K562 (cell line): ENCODE measurements around the gene PPP1R10. TPM values are rescaled to one million over a fixed set of nuclear protein-coding genes. Genes with fewer than 3 reads are reported as not detected.

Source experiments
- BRD9 ChIP-seq: fragments of 450-650 bp; IDR thresholded peaks from 2 replicates; pipeline ENCODE4 v1.6.1; 2018; ENCODE audit warnings: low read depth; ENCODE audit not compliant: partially characterized antibody
- CHD2 ChIP-seq: IDR thresholded peaks from 2 replicates; pipeline ENCODE4 v1.6.1; 2011; ENCODE audit warnings: low read depth, low read length
- CTBP1 ChIP-seq: fragments of 450-650 bp; IDR thresholded peaks from 2 replicates; pipeline ENCODE4 v1.6.1; 2016; ENCODE audit warnings: borderline replicate concordance
- DIDO1 ChIP-seq: fragments of 450-650 bp; IDR thresholded peaks from 2 replicates; pipeline ENCODE4 v1.6.1; 2016; ENCODE audit warnings: low read depth, missing biosample characterization, missing genetic modification characterization
- ELF2 ChIP-seq: fragments of 250-450 bp; sonication (Bioruptor Pico); IDR thresholded peaks from 2 replicates; pipeline ENCODE4 v1.5.0; 2021; ENCODE audit warnings: mild to moderate bottlenecking
- EWSR1 ChIP-seq: fragments of 450-650 bp; IDR thresholded peaks from 2 replicates; pipeline ENCODE4 v1.6.1; 2018; ENCODE audit warnings: borderline replicate concordance, mild to moderate bottlenecking, low read depth, moderate library complexity; ENCODE audit not compliant: partially characterized antibody
- HEY1 ChIP-seq: fragments of 250-450 bp; sonication (Bioruptor Pico); IDR thresholded peaks from 2 replicates; pipeline ENCODE4 v1.5.0; 2020; ENCODE audit warnings: mild to moderate bottlenecking, moderate library complexity, borderline replicate concordance
- OTX1 ChIP-seq: fragments of 450-650 bp; formaldehyde crosslinking; IDR thresholded peaks from 2 replicates; pipeline ENCODE4 v1.4.0; 2022; ENCODE audit warnings: mild to moderate bottlenecking
- PHB ChIP-seq: fragments of 250-450 bp; sonication (Bioruptor Pico); IDR thresholded peaks from 2 replicates; pipeline ENCODE4 v1.5.0; 2021
- PML ChIP-seq: IDR thresholded peaks from 2 replicates; pipeline ENCODE4 v1.6.1; 2012; ENCODE audit warnings: low read length, inconsistent platforms
- POLR2B ChIP-seq: fragments of 450-650 bp; IDR thresholded peaks from 2 replicates; pipeline ENCODE4 v1.6.1; 2018; ENCODE audit warnings: low read depth; ENCODE audit not compliant: partially characterized antibody
- PTTG1 ChIP-seq: fragments of 450-650 bp; IDR thresholded peaks from 2 replicates; pipeline ENCODE4 v1.6.1; 2016; ENCODE audit warnings: low read depth, mild to moderate bottlenecking, missing genetic modification characterization, missing compliant biosample characterization
- RFX7 ChIP-seq: fragments of 250-450 bp; sonication (Bioruptor Pico); IDR thresholded peaks from 2 replicates; pipeline ENCODE4 v1.5.1; 2021; ENCODE audit warnings: mild to moderate bottlenecking
- RNF2 ChIP-seq: sonication (generic); IDR thresholded peaks from 2 replicates; pipeline ENCODE4 v1.6.1; 2016
- SIN3A ChIP-seq, 2 experiments: fragments of 150-350 bp in 1 of 2; IDR thresholded peaks; 2 replicates each; pipeline ENCODE4 v1.6.1; 2011 to 2016; ENCODE audit warnings: borderline replicate concordance in 2 of 2, low read depth in 2 of 2, low read length in 2 of 2, mild to moderate bottlenecking in 2 of 2, moderate library complexity in 2 of 2; ENCODE audit not compliant: control insufficient read depth in 1 of 2
- polyA plus RNA-seq, 8 experiments: library from polyadenylated mRNA; depleted of rRNA in 4 of 8; stranded (reverse) in 5 of 8; unstranded in 3 of 8; fragments of >200 nt; fragmentation: Nextera tagmentation in 2 of 8; fragmentation: Illumina TruSeq in 1 of 8; extraction: Ambion mirVana in 2 of 8; extraction: Trizol in 1 of 8; gene quantifications; 2 replicates each; pipeline versions ENCODE4 v1.2.1 to v1.2.3, GENCODE V29; 2011 to 2014; ENCODE audit warnings: inconsistent platforms in 1 of 8, missing spikeins in 1 of 8
- total RNA-seq, 7 experiments: library from RNA; depleted of rRNA in 6 of 7; stranded (reverse); fragments of >200 nt in 6 of 7; fragmentation: Illumina TruSeq in 2 of 7; extraction: Trizol in 2 of 7; gene quantifications; 2 replicates each; pipeline versions ENCODE4 v1.2.1 to v1.2.3, GENCODE V29; 2011 to 2021; ENCODE audit warnings: low replicate concordance in 1 of 7
- TF ChIP-seq, protein P1 (sequence below): fragments of 250-450 bp; sonication (Bioruptor Pico); IDR thresholded peaks from 2 replicates; pipeline ENCODE4 v1.8.0; 2021; ENCODE audit warnings: mild to moderate bottlenecking, moderate library complexity
- TF ChIP-seq, protein P2 (sequence below): sonication (generic); formaldehyde crosslinking; IDR thresholded peaks from 2 replicates; pipeline ENCODE4 v1.8.1; 2023; ENCODE audit warnings: missing genetic modification reagents, mild to moderate bottlenecking, borderline replicate concordance
- TF ChIP-seq, protein P3 (sequence below): sonication (generic); formaldehyde crosslinking; IDR thresholded peaks from 2 replicates; pipeline ENCODE4 v1.8.0; 2023; ENCODE audit warnings: mild to moderate bottlenecking, missing genetic modification reagents
- TF ChIP-seq, protein P4 (sequence below), 2 experiments: fragments of 450-650 bp; IDR thresholded peaks; 2 replicates each; pipeline ENCODE4 v1.6.1; 2016

The PPP1R10 gene
- total and polyA plus RNA-seq, 9 of the 15 experiments (the other 6 are each of a cell fraction or from before 2014, with no cell fraction given), result 14.1 to 65.5 (median 32.6) TPM

DNA sequence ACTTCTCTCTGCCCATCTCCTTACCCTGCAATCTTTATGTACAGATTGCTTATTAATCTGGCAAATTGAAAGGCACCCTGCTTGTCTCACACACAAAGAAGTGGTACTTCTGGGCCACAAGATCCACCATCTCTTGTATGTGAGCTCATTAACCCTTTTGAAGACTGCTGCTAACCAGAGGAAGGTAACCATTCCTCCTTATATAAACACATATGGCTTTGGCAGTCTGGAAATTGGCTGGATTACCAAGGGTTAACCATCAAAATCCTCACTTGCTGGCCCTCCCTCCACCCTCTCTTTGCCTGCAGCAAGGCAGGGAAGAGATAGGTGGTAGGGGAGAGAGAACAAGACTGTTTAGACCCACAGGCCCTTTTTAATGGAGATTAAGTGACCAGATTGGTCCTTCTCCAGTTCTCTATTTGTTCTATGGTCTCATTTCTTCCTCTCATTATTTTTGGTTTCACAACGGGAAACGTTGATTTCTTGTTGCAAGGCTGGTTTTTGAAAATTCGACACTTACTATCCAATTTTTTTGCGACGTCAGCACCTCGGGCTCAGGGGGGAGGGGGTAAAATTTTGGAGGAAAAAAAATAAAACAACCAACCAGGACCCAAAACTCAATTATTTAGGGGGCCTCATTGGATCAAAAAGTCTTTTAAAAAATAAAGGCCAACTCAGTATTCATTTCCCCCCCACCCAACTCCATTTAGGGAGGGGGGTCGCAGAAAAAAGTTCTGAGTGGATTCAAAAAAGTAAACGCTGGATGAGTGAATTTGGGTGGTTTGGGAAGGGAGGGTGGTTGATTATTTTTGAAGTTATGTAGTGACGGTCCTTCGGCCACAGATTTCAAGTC lies 859 bp downstream of the PPP1R10 start (continued):
- TF ChIP-seq, protein P1, sequence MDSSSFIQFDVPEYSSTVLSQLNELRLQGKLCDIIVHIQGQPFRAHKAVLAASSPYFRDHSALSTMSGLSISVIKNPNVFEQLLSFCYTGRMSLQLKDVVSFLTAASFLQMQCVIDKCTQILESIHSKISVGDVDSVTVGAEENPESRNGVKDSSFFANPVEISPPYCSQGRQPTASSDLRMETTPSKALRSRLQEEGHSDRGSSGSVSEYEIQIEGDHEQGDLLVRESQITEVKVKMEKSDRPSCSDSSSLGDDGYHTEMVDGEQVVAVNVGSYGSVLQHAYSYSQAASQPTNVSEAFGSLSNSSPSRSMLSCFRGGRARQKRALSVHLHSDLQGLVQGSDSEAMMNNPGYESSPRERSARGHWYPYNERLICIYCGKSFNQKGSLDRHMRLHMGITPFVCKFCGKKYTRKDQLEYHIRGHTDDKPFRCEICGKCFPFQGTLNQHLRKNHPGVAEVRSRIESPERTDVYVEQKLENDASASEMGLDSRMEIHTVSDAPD (CRISPR knock-in tag), result no peak
- 0 out of 2 replicates have a peak, but pooled peaks have one; percentile 6 for TF ChIP-seq RFX7 (CRISPR knock-in tag)
- peak; percentile 74; the same call in 1 of the 2 replicates for TF ChIP-seq PHB (CRISPR knock-in tag)
- peak; percentile 94 for TF ChIP-seq OTX1 (CRISPR knock-in tag)
- TF ChIP-seq CTBP1, result peak; percentile 63
- no peak; the same call in 1 of the 2 replicates for TF ChIP-seq PTTG1
- TF ChIP-seq, protein P2, sequence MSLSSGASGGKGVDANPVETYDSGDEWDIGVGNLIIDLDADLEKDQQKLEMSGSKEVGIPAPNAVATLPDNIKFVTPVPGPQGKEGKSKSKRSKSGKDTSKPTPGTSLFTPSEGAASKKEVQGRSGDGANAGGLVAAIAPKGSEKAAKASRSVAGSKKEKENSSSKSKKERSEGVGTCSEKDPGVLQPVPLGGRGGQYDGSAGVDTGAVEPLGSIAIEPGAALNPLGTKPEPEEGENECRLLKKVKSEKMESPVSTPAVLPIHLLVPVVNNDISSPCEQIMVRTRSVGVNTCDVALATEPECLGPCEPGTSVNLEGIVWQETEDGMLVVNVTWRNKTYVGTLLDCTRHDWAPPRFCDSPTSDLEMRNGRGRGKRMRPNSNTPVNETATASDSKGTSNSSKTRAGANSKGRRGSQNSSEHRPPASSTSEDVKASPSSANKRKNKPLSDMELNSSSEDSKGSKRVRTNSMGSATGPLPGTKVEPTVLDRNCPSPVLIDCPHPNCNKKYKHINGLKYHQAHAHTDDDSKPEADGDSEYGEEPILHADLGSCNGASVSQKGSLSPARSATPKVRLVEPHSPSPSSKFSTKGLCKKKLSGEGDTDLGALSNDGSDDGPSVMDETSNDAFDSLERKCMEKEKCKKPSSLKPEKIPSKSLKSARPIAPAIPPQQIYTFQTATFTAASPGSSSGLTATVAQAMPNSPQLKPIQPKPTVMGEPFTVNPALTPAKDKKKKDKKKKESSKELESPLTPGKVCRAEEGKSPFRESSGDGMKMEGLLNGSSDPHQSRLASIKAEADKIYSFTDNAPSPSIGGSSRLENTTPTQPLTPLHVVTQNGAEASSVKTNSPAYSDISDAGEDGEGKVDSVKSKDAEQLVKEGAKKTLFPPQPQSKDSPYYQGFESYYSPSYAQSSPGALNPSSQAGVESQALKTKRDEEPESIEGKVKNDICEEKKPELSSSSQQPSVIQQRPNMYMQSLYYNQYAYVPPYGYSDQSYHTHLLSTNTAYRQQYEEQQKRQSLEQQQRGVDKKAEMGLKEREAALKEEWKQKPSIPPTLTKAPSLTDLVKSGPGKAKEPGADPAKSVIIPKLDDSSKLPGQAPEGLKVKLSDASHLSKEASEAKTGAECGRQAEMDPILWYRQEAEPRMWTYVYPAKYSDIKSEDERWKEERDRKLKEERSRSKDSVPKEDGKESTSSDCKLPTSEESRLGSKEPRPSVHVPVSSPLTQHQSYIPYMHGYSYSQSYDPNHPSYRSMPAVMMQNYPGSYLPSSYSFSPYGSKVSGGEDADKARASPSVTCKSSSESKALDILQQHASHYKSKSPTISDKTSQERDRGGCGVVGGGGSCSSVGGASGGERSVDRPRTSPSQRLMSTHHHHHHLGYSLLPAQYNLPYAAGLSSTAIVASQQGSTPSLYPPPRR (CRISPR knock-in tag), result no peak
- no peak for TF ChIP-seq DIDO1 (tag)
- TF ChIP-seq ELF2 (CRISPR knock-in tag), result peak; percentile 5; the same call in 1 of the 2 replicates
- TF ChIP-seq RNF2, result no peak
- TF ChIP-seq, protein P3, sequence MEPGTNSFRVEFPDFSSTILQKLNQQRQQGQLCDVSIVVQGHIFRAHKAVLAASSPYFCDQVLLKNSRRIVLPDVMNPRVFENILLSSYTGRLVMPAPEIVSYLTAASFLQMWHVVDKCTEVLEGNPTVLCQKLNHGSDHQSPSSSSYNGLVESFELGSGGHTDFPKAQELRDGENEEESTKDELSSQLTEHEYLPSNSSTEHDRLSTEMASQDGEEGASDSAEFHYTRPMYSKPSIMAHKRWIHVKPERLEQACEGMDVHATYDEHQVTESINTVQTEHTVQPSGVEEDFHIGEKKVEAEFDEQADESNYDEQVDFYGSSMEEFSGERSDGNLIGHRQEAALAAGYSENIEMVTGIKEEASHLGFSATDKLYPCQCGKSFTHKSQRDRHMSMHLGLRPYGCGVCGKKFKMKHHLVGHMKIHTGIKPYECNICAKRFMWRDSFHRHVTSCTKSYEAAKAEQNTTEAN (CRISPR knock-in tag), result no peak; the same call in 1 of the 2 replicates
- TF ChIP-seq, protein P4, sequence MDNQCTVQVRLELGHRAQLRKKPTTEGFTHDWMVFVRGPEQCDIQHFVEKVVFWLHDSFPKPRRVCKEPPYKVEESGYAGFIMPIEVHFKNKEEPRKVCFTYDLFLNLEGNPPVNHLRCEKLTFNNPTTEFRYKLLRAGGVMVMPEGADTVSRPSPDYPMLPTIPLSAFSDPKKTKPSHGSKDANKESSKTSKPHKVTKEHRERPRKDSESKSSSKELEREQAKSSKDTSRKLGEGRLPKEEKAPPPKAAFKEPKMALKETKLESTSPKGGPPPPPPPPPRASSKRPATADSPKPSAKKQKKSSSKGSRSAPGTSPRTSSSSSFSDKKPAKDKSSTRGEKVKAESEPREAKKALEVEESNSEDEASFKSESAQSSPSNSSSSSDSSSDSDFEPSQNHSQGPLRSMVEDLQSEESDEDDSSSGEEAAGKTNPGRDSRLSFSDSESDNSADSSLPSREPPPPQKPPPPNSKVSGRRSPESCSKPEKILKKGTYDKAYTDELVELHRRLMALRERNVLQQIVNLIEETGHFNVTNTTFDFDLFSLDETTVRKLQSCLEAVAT (IDR thresholded peaks at IDR 0.05), result peak in 1 of 2 experiments; percentile 57; a peak in 3 of 4 replicates
- peak; percentile 38; the same call in 1 of the 2 replicates for TF ChIP-seq CHD2
- no peak for TF ChIP-seq HEY1 (CRISPR knock-in tag)
- TF ChIP-seq SIN3A (IDR thresholded peaks at IDR 0.05; ENCODE audit: borderline replicate concordance in 2 of 2, control insufficient read depth in 1 of 2, low read depth in 2 of 2, low read length in 2 of 2), result peak in 1 of 2 experiments; percentile 50; a peak in 2 of 4 replicates
- TF ChIP-seq BRD9, result no peak
- TF ChIP-seq EWSR1, result peak; percentile 10
- TF ChIP-seq POLR2B, result peak; percentile 80
- TF ChIP-seq PML, result peak; percentile 66; the same call in 1 of the 2 replicates
